Transverse colon (tissue), 3 donors: Measurements from ENCODE around the gene TOB1.

Experiments used
- CTCF ChIP-seq, 5 experiments: fragments of 200-600 bp in 3 of 5; fragments of 450-650 bp in 2 of 5; sonication (generic) in 3 of 5; IDR thresholded peaks; 1 replicate in 2 of 5; 2 replicates in 3 of 5; pipeline ENCODE4 v1.5.1; 2016 to 2017; ENCODE audit warnings: antibody characterized with exemption in 5 of 5, inconsistent platforms in 3 of 5, mild to moderate bottlenecking in 2 of 5, moderate library complexity in 1 of 5
- POLR2A ChIP-seq: fragments of 450-650 bp; IDR thresholded peaks from one replicate; pipeline ENCODE4 v1.6.1; 2016; ENCODE audit warnings: antibody characterized with exemption, mild to moderate bottlenecking, moderate library complexity

- TF ChIP-seq POLR2A (no peak), CTCF (IDR thresholded peaks at IDR 0.05) (no peak)
Observed at GRCh38 chr17:50891577-50891989, 25.4 kb upstream of the TOB1 start.
